ENCODE measurements around the gene PPP1R2.

Gene PPP1R2

DNA sequence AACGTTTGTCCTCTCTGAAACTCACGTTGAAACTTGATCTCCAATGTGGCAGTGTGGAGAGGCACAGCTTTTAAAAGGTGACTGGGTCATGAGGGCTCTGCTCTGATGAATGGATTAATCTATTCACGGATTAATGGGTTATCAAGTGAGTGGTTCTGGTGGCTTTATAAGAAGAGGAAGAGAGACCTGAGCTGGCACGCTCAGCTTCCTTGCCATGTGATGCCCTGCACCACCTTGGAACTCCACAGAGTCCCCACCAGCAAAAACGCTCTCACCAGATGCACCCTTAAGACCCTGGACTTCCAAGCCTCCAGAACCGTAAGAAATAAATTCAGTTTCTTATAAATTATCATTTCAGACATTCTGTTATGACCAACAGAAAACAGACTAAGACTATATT lies 2.6 kb downstream of the PPP1R2 start:
- Histone ChIP-seq H3K27me3 (replicated peaks) (no peaks in the 10 kb centered on the region), H3K27ac (no peak overlapping the region), H3K4me3 (ENCODE audit: low read depth, low read length) (no peak overlapping the region), H3K36me3 (replicated peaks) (no peaks in the 10 kb centered on the region)
- in situ Hi-C loops (cut with HindIII; ENCODE audit: low pct_ligation_motif_present, low sequenced_read_pairs), result no loop called here
- TF ChIP-seq, protein P1, sequence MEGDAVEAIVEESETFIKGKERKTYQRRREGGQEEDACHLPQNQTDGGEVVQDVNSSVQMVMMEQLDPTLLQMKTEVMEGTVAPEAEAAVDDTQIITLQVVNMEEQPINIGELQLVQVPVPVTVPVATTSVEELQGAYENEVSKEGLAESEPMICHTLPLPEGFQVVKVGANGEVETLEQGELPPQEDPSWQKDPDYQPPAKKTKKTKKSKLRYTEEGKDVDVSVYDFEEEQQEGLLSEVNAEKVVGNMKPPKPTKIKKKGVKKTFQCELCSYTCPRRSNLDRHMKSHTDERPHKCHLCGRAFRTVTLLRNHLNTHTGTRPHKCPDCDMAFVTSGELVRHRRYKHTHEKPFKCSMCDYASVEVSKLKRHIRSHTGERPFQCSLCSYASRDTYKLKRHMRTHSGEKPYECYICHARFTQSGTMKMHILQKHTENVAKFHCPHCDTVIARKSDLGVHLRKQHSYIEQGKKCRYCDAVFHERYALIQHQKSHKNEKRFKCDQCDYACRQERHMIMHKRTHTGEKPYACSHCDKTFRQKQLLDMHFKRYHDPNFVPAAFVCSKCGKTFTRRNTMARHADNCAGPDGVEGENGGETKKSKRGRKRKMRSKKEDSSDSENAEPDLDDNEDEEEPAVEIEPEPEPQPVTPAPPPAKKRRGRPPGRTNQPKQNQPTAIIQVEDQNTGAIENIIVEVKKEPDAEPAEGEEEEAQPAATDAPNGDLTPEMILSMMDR (IDR thresholded peaks at IDR 0.05; ENCODE audit: low read depth, low read length, missing control alignments), result no peak
- DNase-seq, result no peak

- H3K27me3 ChIP-seq (replicated peaks), result no peaks in the 10 kb centered on the region
- H3K27ac ChIP-seq, result no peak overlapping the region
- H3K4me3 ChIP-seq (ENCODE audit: low read depth, low read length), result no peak overlapping the region
- no peaks in the 10 kb centered on the region for H3K36me3 ChIP-seq (replicated peaks)
- TF ChIP-seq, protein P1 (IDR thresholded peaks at IDR 0.05; ENCODE audit: low read depth, low read length, missing control alignments), result no peak
- no peak for DNase-seq
- in situ Hi-C loops (cut with HindIII; ENCODE audit: low pct_ligation_motif_present, low sequenced_read_pairs), result no loop called here
These were observed 3.1 kb downstream of the PPP1R2 start for GRCh38 chr3:195540027-195540426.

DNA sequence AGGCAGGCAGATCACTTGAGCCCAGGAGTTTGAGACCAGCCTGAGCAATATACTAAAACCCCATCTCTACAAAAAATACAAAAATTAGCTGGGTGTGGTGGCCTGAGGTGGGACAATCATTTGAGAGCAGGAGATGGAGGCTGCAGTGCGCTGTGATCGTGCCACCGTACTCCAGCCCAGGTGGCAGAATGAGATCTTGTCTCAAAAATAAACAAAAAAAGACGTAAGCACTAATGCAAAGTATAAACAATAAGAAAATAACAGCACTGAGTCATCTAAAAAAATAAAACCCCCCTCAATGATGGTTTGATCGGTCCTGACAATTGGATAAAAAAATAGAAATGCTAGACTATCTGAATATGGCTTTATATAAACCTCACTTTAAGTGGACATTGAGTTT lies 3.6 kb downstream of the PPP1R2 start:
- TF ChIP-seq, protein P1 (IDR thresholded peaks at IDR 0.05; ENCODE audit: low read depth, low read length, missing control alignments), result no peak
- in situ Hi-C loops (cut with HindIII; ENCODE audit: low pct_ligation_motif_present, low sequenced_read_pairs), result no loop called here
- Histone ChIP-seq H3K4me3 (ENCODE audit: low read depth, low read length) (no peak overlapping the region), H3K27me3 (replicated peaks) (no peaks in the 10 kb centered on the region), H3K36me3 (replicated peaks) (no peaks in the 10 kb centered on the region), H3K27ac (no peak overlapping the region)
- DNase-seq, result no peak

DNA sequence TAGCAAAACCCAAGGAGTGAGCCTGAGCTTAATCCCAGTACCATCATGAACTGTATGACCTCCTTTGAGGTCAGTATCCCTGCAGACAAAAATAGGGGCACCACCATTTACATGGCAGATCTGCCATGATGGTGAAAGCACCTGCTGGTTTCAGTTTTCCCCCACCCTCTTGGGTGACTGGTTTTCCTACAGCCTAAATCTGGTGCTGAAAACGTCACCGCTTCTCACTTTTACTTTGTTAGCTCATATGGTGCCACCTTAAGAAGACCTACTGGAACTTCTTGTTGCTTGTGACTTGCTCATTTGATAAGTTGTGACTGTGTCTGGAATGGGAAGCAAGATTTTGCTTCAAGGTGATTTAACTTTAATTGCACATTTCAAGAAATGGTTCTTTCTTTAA lies 5.1 kb downstream of the PPP1R2 start:
- TF ChIP-seq, protein P1 (IDR thresholded peaks at IDR 0.05; ENCODE audit: low read depth, low read length, missing control alignments), result no peak
- no peak for DNase-seq
- Histone ChIP-seq H3K27me3 (replicated peaks) (no peaks in the 10 kb centered on the region), H3K4me3 (ENCODE audit: low read depth, low read length) (no peak overlapping the region), H3K36me3 (replicated peaks) (no peaks in the 10 kb centered on the region), H3K27ac (no peak overlapping the region)
- in situ Hi-C loops (cut with HindIII; ENCODE audit: low pct_ligation_motif_present, low sequenced_read_pairs), result no loop called here

DNA sequence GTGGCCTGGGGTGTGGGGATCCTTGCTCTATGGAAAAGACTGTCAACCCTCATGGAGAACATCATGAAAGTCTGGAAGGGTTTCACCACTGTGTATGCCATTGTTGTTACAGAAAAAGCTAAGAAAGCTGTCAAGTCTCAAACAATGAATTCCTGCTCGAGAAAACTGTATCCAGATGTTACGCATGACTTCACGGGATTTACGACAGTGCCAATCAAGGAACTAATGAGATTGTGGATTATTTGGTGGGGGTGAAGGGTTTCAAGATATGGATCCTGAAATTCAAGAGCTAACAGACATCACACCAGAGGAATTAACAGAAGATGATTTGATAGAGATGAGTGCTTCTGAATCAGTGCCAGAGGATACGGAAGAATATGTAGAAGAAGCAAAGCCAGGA lies 7.8 kb downstream of the PPP1R2 start:
- DNase-seq, result no peak
- TF ChIP-seq, protein P1 (IDR thresholded peaks at IDR 0.05; ENCODE audit: low read depth, low read length, missing control alignments), result no peak
- in situ Hi-C loops (cut with HindIII; ENCODE audit: low pct_ligation_motif_present, low sequenced_read_pairs), result no loop called here
- H3K4me3 ChIP-seq (ENCODE audit: low read depth, low read length), result no peak overlapping the region
- H3K27ac ChIP-seq, result no peak overlapping the region
- no peaks in the 10 kb centered on the region for H3K27me3 ChIP-seq (replicated peaks)
- no peaks in the 10 kb centered on the region for H3K36me3 ChIP-seq (replicated peaks)

DNA sequence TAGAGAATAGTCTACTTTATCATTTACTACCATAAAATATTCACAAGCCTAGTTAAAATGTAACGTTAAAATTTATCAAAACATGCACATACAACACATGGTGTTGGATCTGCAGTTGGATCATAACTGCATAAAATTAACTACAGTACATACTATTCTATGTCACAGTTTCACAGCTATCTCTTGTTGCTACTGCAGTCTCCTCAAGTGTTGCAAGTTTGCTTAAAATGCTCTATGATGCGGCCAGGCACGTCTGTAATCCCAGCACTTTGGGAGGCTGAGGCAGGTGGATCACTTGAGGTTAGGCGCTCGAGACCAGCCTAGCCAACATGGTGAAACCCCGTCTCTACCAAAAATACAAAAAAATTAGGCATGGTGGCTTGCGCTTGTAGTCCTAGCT lies 10.3 kb downstream of the PPP1R2 start:
- no peaks in the 10 kb centered on the region for H3K27me3 ChIP-seq (replicated peaks)
- H3K36me3 ChIP-seq (replicated peaks), result no peaks in the 10 kb centered on the region
- H3K27ac ChIP-seq, result no peak overlapping the region
- no peak for DNase-seq
- in situ Hi-C loops (cut with HindIII; ENCODE audit: low pct_ligation_motif_present, low sequenced_read_pairs), result no loop called here
- TF ChIP-seq, protein P1 (IDR thresholded peaks at IDR 0.05; ENCODE audit: low read depth, low read length, missing control alignments), result no peak
- H3K4me3 ChIP-seq (ENCODE audit: low read depth, low read length), result no peak overlapping the region
